NCI-H1436 (cell line): ENCODE results near the gene COL18A1.
A peak's percentile ranks its signal among the peaks of the same experiment; 100 is the strongest.

Source experiments
- DNase-seq: peaks from one replicate; lab custom pipeline; 2025; lab: John Stamatoyannopoulos, UW

The COL18A1 gene

DNA sequence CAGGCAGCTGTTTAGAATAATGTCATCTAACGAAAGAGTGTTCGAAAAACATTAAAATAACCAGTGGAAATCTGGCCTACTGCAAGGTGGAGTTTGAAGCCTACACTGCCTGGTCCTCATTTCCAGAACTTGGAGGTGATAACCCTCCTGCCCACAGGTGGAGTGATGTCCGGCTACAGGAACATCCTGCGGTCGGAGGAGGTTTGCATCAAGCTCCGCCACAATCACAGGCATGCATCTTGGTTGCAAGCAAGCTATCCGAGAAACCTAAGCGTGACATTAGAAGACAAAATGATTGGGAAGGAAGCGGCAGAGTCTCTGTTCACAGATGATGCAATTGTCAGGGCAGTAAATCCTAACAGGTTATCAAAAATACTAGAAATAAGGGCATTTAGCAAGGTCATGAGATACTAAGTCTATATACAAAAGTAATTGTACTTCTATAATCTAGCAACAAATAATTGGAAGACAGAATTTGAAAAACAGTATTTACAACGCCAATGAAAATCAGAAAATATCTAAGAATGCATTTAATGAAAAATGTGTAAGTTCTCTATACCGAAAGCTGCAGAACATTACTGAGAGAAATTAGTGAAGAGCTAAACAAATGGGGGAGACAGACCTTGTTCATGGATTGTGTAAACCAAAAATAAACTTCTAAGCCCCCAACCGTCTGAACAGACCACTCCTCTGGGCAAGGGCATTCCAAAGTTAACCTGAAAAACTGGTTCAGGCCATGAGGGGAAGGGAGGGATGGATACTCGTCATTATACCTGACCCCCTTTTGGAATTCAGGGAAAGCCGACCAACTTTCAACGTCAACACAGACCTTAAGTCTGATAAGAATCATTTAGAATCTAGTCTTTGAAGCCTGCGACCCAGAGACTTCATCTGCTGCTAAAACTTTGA lies 141.9 kb downstream of the COL18A1 start:
- DNase-seq = no peak

DNA sequence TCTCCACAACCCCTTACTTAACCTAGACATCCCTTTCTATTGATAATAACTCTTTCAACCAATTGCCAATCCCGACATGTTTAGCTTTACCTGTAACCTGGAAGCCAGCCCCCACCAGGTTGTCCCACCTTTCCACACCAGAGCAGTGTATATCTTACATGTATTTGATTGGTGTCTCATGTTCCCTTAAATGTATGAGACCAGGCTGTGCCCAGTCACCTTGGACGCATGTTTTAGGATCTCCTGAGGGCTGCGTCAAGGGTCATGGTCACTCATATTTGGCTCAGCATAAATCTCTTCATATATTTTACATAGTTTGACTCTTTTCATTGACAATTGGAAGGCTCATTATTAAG lies 142.6 kb downstream of the COL18A1 start:
- no peak for DNase-seq

DNA sequence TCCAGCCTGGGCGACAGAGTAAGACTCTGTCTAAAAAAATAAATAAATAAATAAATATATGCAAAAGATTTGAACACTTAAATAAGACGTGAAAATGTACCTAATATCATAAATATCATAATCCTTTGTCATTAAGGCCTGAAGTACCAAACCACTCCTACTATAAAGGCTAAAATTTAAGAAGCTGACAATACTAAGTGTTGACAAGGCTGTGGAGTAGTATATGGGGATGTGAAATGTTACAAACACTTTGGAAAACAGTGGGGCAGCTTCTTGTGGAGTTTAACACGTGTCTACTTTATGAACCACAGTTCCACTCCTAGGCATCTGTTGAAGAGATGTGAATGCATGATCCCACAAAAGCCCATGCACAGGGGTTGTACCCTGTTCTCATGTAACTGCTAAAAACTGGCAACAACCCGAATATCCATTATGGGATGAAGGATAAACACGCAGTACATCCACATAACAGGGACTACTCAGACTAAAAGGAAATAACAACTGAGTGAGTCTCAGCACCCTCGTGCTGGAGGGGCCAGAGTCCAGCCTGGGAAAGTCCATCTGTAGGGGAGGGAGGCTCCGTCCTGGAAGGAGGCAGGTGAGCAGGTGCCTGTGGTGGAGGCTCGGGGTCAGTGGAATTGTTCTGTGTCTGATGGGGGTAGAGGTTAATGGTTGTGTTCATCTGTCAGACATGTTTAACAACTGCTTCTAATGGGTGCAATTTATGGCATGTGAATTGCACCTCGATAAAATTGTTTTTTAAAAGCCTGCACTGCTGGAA lies 143.9 kb downstream of the COL18A1 start:
- no peak for DNase-seq

DNA sequence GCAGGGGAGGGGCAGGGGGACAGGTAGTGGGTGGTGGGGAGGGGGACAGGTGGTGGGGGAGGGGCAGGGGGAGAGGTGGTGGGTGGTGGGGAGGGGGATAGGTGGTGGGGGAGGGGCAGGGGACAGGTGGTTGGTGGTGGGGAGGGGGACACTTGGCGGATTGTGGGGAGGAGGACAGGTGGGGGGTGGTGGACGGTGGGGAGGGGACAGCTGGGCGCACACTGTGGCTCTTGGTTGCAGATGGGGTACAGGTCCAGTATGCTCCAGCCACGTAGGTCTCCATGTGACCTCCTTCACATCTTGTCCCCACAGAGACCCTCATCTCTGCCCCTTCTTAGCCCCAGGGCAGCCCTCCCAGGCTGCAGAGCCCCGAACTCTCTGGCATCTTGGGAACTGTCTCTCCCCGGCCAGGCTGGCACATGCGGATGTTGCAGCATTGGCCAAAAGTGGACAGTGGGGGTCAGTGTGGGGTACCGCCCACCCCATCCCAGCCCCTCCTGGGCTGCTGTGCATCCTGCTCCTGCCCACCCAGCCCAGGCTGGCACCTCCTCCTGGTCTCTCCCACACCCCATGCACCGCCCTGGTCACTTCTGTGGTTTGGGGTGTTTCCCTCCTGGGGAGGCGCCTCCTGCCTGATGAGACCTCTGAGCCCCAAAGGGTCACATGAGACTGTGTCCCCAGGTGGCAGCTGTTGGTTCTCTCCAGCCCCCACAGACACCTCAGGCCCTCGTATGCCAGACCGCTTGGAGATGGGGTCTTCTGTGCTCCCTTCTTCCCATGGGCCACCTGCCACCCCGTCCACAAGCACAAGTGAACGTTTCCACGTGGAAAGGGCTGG lies 144.9 kb downstream of the COL18A1 start:
- DNase-seq = no peak

DNA sequence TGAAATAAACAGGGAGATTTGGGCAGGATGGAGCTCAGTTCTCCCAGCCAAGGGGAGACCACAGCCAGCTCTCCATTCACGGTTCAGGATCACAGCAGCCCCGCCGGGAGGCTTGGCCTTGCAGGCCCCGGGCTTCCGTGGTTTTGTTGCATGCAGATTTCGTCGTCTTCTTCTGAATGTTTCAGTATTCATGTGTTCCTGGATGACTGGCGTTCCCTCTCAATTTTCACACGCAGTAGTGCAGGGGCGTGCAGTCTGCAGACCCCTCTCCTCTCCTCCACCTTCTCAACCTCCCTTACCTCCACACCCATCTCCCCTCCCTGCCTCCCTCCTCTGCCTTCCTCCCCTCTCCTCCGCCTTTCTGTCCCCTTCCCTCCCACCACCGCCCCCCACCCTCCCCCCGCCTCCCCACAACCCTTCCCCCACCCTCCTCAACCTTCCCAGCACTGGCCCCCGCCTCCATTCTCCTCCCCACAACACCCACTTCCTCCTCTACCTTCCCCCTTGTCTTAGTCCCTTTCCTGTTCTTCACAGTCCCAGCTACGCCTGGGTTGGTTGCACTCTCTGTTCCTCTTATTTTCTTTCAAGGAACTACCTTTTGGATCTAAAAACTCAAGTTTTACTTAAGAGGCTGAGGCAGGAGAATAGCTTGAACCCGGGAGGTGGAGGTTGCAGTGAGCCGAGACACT lies 145.7 kb downstream of the COL18A1 start:
- DNase-seq = no peak

DNA sequence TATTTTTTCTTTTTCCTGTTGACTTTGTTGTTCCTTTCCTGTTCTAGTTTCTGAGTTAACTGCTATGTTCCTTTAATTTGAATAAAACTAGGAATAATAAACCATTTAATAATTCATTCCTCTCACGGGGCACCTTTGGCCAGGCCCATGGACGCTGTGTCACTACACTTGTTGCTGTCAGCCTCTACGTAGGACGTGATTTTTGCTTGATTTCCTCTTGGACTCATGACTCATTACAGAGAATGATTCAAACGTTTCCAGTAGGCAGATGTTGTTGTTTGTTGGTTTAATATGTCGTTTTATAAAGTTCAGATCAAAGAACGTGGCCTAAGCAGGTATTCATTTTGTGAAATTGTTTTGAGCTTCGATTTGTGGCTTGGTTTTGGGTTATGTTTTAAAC lies 146.4 kb downstream of the COL18A1 start:
- DNase-seq = no peak

DNA sequence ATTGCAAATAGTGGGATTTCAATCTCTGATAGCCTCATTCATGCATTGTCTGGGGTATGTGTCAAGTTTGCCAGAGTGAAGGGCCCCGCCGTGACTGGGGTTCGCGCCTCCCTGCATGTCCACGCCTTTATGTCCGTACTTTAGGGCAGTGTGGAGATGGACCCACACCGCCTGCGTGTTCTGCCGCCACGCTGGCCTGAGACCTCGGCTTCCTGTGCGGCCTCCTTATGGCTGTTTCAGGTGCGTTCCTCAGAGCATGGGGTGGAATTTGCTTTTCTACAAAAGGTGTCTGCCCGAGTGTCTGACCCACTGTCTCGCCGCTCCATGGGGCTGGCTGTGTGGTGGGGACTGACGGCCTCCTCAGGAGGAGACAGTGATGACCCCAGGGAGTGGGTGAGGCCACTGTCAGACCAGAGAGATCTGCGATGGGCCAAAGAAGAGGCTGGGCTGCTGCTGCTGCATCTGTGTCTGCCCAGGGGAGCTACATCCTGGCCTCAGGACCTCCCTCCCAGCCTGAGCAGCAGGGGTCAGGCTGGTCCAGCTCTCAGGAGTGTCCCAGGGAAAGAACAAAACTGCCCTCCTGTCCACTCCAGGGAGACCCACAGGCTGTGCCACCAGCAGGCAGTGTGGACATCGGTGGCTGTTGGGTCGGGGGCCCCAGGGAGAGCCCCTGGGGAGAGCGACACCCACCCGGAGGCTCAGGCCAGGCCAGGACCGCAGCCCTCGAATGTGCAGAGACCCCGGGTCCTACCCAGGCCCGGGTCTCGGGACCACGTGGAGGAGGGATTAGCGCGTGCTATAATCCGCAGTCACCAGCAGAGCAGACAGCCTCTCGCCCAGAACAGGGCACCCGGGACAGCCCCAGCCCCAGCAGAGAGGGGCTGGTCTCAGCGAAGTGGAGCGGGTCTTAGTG lies 147.1 kb downstream of the COL18A1 start:
- no peak for DNase-seq

DNA sequence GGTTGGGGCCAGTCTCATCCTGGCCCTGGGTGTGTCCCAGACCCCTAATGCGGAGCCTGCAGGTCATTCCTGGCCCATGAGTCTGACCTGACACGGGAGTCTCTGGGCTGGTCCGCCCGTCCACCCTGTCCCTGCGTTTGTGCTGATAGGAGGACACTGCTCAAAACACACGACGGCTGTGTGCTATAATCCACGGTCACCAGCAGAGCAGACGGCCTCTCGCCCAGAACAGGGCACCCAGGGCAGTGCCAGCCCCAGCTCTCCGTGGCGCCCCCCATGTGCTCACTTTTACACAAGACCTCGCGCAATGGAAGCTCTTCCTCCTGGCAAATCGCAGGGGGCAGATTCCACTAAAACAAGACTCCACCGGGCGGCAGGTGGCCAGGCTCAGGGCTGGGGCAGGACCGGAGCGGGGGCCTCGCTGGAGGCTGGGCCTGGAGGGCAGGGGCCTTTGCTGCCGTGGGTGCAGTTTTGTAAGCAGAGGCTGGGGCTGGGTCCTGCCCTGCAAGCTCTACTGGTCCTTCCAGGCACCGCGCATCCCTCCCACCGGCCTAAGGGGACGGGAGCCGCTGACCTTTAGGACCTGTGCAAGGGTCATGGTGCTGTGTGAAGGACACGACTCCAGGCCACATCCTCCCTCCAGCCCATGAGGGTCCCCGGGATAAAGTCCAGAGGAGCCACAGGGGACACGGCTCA lies 147.9 kb downstream of the COL18A1 start:
- DNase-seq = no peak

DNA sequence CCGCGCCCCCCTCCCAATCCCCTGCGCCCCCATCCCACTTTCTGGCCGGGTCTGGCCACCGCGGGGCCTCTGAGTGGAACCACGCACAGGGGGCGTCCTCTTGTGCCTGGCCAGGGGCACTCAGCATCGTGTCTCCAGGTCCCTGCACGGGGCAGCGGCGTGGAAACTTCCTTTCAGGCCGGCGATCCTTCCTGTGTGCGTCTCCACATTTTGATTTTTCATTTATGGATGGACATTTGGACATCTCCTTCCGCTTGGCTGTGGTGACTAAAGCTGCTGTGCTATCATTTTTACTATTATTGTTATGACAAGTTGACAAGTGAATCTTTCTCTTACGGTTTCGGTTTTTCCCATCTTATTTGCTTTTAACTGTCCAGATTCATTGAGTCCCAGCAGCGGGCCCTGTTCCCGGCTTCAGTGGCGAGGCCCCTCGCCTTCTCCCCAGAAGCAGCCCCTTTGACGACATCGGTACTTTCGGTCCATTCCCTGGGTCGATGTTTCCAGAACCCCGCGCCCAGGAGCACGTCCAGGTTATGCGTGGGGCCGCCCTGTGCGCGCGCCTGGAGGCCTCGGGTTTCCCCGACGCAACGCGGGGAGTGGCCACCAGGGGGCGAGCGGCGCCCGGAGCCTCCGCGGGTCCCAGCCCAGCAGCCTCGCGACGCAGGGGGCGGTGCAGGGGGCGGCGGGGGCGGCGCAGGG lies 149.7 kb downstream of the COL18A1 start:
- peak; percentile 45 for DNase-seq

DNA sequence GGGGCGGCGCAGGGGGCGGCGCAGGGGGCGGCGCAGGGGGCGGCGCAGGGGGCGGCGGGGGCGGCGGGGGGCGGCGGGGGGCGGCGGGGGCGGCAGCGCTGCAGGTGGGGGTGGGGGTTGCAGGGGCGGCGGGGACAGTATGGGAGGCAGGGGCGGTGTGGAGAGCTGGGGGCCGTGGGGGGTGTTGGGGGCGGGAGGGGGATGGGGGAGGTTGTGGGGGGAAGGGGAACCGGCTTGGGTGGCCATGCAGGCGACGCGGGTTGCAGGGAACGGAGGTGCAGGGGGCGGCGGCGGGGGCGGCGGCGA lies 150.2 kb downstream of the COL18A1 start:
- DNase-seq = no peak

DNA sequence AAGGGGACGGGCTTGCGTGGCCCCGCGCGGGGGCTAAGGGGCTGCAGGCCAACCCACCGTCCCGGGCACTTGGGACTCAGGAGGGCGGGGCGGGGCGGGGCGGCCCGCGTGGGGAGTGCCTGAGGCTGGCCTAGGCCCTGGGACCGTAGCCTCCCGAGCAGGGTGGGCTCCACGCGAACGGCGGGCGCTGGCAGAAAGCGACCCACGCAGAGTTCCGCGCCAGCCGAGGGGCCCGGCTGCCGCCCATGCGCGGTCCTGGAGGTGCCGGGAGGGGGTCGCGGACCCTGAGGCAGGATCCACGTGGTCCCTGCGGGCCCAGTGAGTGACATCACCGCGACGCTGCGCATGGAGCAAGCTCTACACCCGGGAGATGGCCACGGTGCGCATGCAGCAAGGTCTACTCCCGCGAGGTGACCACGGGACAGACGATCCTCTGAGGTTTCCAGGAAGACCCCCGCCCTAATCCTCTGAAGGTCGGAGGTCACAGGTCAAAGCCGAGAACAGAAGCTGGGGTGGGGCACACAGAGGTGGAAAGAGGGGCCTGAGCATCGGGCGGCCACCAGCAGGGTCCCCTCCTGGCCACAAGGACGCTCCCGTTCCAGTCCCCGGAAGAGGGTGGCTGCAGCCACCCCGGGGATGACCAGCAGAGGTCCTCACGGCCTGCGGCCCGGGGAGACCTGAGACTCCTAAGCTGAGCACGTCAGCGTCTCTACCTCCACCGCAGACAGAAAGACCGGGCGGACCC lies 150.8 kb downstream of the COL18A1 start:
- DNase-seq = peak; percentile 33

DNA sequence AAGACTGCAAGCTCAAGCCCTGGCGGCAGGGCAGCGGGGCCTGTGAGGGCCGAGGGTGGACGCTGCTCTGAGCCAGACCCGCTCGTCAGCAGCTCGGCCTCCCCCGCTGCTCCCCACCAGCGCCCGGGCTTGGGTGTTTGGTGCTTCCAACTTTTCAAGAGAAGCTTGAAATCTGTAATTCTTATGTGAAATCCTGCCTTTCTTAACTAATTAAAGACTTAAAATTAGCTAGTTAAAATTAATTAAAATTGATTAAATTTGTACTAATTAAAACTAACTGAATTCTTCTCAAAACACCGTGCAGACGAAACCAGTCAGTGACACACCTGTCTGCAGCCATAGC lies 151.3 kb downstream of the COL18A1 start:
- DNase-seq = no peak

DNA sequence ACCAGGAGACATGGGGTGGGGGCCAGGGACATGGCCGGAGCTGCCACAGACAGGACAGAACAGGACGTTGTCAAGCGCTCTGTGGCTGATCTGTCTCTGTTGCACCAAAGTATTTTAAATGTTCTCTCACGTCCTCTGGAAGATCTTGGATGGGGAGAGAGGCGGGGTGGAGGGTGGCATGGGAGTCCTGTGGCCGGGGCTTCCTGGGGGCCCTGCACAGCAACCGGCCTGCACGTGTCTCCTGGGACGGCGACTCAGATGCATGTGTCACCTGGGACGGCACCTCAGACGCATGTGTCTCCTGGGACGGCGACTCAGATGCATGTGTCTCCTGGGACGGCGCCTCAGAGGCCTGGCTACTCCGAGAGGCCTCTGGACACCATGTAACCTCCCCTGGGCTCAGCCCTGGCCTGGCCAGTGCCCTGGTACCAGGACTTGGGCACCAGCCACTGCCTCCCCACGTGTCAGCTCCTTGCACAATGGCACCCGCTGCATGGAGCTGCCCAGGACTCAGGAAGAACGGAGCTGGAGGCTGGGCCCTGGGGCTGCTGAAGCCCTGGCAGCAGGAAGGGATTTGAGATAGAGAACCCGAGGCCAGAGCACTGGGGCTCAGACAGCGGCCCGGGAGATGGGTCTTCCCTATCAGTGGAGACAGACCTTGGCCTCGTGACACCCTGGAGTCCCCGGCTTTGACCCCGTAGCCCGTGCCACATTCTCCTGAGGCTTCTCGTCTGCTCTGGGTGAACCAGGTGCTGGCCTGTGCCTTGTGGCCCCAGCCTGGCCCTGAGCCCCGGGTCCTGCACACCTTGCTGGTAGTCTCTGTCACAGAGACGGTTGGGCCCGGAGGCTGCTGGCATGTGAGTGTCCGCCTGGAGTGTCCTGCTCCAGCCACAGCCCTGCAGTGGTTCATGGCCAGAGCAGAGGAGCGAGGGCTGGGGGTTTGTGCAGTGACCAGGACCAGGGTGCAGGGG lies 152.0 kb downstream of the COL18A1 start:
- no peak for DNase-seq

DNA sequence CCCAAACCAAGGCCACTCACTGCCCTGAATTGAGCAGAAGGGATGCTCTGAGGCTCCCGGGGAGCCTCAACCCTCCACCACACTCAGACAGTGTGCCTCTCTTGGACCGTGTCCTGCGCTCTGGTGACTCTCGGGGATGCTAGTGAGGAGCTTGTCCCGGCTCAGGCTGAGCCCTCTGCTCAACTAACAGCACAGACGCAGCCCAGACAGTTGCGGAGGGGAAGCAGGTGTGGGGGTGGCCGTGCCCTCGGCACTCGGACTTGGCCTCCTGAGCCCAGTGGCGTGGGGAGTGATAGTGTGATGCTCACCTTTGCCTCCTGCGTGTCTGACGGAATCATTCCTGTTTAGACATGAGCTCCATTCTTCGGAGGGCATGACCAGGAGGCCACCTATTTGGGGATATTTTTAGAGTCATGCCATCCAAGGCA lies 152.7 kb downstream of the COL18A1 start:
- no peak for DNase-seq

DNA sequence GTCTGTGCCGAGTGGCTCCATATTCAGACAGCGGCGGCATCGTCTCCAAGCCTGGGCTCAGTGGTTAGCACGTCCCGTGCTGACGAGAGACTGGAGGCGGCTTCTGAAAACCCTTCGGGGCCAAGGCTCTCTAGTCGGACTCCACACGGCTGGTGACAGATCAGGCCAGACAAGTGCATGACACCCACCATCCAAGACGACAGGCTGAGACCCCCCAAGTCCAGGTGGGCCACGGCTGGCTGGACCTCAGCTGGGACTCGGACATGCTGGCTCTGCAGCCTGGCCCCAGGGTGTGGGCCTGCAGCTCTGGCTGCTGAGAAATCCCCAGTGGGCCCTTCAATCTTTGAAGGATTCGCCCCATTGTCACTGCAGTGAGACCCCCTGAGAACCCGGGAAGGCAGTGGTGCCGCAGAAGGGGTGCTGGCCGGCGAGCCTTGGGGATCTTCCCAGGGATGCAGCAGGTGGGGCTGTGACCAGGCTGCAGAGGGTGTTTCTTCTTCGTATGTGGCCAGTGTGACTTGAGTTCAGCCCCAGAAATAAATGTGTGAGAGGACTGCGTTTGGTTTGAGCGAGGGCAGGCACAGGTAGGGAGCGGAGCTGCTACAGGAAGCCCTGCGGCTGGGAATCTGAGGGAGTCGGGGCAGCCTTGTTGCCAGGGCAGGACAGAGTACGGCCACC lies 153.2 kb downstream of the COL18A1 start:
- DNase-seq = no peak

DNA sequence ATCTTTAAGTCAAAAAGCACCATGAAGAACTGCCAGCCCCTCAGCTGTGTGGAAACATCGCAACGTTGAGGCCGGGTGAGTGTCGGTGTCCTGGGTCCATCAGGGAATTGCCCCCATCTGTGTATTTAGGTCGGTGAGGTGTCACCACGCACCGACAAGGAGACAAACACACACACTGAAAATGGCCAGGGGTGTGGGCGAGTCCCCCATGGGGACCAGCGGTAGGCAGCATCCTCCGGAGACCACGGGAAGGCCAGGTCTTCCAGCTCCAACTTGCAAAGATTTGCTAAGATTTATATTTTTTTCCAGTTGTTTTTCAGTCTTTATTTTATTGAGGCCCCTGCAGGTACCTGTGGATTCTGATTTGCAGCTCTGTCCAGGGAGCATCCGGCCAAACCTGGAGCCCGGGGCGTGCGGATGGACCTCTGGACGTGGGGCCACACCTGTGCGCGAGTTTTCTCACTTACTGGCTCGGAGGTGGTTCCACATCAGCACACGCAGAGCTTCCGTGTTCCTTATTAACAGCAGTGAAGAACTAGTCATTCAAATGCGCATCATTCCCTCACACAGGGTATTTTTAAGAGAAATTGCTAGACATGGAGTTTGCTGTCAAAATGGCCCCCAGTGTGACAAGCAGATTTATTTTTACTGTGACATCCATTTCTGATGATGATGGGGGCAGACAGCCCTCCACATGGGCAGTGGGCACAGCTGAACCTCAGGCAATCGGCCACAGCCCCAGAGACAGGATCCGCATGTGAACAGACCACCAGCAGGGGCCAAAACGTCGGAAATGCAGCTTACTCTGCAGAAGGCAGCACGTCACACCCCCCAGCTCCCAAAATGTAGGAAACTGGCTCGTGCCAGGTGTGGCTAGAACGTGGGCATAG lies 154.5 kb downstream of the COL18A1 start:
- DNase-seq = no peak
